C4-2B (cell line): Measurements from ENCODE around the gene PPIB.

Experiments used
- CTCF ChIP-seq: fragments of 450-650 bp; conservative IDR thresholded peaks from 2 replicates; pipeline ENCODE4 v1.5.1; 2017; ENCODE audit warnings: mild to moderate bottlenecking
- ZFX ChIP-seq: fragments of 450-650 bp; IDR thresholded peaks from 2 replicates; pipeline ENCODE4 v1.6.1; 2017

GRCh38 chr15:64117759-64118487 is 44.9 kb downstream of the PPIB start:
- TF ChIP-seq CTCF (no peak), ZFX (no peak)
